Measurements from ENCODE around the gene SYT17.

Gene SYT17

DNA sequence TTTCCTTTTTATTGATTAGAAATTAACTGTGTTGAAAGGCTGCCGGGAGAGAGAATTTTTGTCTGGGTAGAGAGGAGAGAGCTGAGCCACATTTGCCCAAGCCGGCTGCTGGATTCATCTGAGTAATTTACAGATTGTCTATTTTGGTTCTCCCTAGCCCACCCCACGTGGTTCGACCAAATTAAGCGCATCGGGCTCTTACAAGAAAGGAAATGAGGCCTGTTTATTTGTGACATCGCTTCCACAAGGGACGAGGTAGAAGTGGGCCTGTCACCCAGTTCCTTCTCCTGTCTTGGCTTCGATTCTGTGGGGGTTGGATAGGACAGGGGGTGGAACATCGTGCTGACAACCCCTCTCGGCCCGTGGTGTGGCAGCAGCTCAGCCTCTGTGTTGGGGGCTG is 42.9 kb downstream of the SYT17 start:
- DNase-seq (ENCODE audit: low read depth in 2 of 2, low spot score in 1 of 2), result no peak

DNA sequence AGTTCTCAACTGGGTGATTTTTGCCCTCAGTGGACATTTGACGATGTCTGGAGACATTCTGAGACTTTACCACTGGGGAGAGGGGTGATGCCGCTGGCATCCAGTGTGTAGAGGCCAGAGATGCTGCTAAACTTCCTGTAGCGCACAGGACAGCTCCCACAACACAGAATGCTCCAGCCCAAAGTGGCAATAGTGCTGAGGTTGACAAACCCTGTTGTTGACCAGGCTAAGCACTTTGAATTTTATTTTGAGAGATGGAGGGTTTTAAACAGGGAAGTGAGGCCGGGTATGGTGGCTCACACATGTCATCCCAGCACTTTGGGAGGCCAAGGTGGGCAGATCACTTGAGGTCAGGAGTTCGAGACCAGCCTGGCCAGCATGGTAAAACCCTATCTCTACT is 44.0 kb downstream of the SYT17 start:
- DNase-seq (ENCODE audit: low read depth in 2 of 2, low spot score in 1 of 2), result no peak

DNA sequence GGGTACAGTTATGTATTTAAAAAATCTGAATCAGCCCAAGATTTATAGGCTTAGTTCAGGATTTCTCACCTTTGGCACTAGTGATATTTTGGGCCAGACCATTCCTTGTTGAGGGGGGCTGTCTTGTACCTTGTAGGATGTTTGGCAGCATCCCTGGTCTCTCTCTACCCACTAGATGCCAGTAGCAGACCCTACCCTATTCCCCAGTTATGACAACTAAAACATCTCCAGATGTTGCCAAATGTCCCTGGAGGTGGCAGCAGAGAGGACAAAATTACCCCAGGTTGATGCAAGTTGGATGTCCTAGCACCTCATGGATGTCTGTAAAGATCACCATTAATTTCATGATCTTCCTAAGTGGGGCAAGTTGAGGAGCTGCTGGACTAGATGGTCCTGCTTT is 45.8 kb downstream of the SYT17 start:
- DNase-seq (ENCODE audit: low read depth in 2 of 2, low spot score in 1 of 2), result no peak

DNA sequence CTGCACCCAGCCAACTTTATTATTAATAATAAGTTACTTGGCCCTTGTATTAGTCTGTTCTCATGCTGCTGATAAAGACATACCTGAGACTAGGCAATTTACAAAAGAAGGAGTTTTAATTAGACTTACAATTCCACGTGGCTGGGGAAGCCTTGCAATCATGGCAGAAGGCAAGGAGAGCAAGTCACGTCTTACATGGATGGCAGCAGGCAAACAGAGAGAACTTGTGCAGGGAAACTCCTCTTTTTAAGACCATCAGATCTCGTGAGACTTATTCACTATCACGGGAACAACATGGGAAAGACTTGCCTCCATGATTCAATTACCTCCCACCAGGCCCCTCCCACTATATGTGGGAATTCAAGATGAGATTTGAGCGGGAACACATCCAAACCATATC is 47.7 kb downstream of the SYT17 start:
- no peak for DNase-seq (ENCODE audit: low read depth in 2 of 2, low spot score in 1 of 2)

DNA sequence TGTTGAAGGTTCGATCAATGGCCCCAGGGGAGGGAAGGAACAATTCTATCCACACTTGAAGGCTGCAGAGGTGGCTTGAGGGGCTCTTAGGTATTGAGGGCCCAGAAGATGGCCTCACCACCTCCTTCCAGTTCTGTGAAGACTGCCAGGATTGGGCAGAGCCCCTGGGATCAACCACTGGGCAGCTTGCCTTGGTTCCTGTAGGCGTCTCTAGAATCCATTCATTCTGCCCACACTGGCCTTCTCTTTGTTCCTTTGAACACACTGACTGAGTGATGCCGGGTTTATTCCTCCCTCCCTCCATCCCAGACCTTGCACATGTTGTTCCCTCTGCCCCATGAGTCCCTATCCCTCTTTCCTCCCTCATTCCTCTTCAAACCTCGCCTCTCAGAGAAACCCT is 50.5 kb downstream of the SYT17 start:
- DNase-seq (ENCODE audit: low read depth in 2 of 2, low spot score in 1 of 2), result no peak

DNA sequence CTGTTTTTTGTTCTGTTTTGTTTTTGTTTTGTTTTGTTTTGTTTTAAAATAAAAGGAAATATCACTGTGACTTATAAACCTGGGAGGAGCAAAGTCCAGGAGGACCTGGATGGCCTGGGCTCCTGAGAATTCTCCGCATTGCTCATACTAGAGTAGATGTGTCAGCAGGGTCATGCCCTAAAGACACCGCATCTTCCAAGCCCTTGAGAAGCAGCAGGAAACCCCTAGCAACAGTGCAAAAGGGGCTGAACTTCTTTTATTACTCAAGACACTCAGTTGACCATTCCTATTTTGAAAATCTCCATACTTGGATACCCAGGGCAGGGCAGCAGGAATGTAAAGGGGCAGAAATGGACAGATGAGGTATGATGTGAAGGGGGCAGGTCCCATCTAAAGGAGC is 51.8 kb downstream of the SYT17 start:
- DNase-seq (ENCODE audit: low read depth in 2 of 2, low spot score in 1 of 2), result no peak

DNA sequence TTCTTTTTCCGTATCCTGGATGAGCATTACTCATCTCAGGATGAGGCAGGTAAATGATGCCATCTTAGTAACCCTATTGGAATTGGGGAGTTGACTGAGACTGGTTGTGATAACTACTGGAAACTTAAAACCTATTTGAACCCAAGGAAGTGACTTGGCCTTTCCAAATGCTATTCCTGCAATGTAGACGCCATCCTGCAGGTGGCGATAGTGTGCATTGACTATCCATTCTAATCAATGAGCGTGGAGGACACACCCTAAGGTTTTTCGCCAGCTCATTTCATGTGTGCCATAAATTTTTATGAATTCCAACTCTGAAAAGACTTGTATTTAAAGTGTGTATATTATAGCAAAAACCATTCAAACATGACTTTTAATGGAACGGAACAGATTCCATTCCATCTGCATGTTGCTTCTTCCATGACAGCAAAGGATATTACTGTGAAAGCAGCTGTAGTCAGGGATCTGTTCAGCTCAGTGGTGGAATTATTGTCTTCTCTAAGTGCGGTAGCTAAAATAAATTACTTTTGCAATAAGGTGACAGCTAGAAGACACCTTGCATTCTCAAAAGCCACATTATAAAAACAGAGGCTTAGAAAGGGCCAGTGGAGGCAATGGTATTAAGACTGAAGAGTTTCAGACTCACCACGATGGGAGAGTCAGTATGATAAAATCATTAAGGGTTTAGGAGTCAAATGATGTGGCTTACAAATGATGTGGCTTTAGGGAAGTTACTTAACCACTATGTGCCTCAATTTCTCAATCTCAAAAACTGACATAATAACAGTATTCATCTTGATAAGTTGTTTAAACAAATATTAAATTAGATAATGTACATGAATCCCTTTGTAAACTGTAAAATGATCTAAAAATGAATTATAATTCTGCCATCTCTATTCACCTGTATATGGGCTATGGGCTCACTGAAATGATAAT is 55.5 kb downstream of the SYT17 start:
- no peak for DNase-seq (ENCODE audit: low read depth in 2 of 2, low spot score in 1 of 2)

DNA sequence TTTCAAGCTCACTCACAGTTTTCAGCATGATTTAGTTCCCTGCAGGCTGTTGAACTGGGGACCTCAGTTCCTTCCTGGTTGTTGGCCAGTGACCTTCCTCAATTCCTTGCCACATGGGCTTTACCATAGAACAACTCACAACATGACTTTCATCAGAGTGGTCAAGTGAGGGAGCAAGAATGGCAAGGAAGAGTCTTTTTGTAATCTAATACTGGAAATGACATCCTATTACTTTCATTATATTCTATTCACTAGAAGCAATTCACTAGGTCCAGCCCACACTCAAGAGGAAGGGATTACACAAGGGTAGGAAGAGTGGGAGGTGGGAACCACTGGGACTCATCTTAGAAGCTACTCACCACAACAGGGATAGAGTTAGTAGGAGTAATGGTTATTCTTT is 57.6 kb downstream of the SYT17 start:
- DNase-seq (ENCODE audit: low read depth in 2 of 2, low spot score in 1 of 2), result no peak

DNA sequence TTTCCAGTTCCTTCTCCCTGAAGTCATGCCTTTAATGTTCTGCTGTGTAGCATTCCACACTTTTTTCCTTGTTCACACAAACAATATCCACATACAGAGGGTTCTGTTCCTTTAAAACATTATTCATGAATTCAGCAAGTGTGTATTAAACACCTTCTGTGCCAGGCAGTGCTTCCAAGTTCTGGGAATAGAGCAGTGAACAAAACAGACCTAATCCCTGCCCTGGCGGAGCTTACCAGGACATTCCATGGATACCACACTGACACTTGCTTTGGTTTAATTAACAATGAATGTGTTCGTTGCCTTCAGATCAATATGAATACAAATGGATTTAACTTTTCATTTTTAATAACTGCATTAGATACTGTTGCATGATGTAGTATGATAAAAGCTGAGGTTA is 59.6 kb downstream of the SYT17 start:
- DNase-seq (ENCODE audit: low read depth in 2 of 2, low spot score in 1 of 2), result no peak

DNA sequence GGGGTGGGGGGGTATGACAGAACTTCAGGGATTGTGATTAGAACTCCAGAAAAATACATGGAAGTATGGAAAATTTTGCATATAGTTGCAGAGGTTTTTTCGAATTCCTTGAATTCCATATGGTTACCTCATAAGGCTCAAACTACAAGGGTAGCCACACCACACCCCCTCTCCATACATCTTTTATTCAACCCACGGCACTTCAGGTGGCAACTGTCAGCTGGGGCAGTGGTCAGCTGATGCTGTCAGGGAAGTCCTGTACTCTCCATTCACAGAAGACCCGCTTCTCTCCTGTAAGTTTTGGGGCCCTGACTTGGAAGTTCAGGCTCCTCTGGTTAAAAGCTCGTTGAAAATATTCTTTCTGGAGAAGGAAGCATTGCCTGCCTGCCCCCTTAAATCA is 60.0 kb downstream of the SYT17 start:
- DNase-seq (ENCODE audit: low read depth in 2 of 2, low spot score in 1 of 2), result no peak

DNA sequence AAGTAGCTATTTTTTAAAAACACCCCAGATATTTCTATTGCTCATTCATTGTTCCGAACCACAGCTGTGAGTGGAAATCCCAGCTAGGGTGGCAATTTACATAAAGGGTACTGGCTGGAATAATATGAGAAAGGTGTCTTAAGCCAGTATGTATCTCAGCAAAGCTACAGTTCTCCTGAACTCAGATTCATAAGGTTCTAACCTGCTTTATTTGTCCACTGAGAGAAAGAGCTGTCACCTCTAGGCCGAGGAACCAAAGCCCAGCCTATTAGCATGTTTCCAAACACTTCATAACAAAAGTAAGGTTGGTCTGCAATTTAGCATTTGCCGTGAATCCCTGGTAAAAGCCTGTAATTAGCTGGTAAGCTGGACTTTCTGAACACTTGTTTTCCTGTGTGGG is 60.5 kb downstream of the SYT17 start:
- DNase-seq (ENCODE audit: low read depth in 2 of 2, low spot score in 1 of 2), result no peak

DNA sequence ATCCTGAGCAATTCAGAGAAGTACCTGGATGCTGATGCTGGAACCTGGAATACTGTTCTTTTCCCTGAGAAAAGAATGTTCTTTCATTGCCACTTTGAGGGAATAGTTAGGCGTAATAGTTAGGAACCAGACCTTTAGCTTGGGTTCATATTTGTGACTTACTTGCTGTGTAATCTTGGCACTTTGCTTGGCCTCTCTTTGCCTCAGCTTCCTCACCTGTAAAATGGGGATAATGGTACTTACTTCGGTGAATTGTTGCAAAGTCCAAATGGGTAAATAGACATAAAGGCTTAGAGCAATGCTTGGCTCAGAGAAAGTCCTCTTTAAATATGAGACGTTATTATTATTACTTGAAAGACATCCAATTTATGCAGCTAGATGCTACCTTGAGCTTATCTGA is 62.5 kb downstream of the SYT17 start:
- DNase-seq (ENCODE audit: low read depth in 2 of 2, low spot score in 1 of 2), result no peak

DNA sequence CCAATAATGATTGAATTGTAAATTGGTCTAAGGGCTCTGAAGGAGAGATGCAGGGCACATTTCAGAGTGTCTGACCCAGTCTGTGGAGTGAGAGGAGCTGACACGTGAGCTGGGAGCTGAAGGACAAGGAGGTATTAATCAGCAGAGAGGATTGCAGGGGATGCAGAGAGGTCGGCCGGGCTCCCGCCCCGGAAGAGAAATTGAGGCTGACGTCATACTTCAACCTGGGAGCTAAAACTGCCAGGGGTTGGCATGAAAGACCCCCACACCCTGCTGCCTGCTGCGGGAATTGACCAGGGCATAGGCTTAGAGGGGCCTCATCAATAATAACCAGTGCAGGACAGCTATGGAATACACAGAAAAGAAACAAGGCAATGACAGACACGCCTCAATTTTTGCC is 63.8 kb downstream of the SYT17 start:
- no peak for DNase-seq (ENCODE audit: low read depth in 2 of 2, low spot score in 1 of 2)

DNA sequence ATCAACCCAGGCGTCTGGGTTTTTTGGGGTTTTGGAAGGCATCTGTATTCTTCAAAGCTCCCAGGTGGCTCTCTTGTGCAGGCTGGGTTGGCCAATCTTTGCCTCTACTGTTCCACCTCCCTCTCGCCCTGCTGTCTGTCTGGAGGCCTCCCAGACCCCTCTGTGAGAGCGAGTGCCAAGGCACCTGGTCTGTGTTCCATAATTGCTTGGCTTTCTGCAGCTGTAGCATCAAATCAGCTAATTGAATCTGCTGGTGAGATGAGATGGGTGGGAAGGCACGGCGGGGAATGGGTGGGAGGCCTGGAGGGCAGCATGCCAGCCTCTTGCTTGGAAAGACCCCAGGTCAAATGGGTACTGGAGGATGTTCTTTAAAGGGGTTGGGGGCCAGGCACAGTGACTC is 64.9 kb downstream of the SYT17 start:
- no peak for DNase-seq (ENCODE audit: low read depth in 2 of 2, low spot score in 1 of 2)

DNA sequence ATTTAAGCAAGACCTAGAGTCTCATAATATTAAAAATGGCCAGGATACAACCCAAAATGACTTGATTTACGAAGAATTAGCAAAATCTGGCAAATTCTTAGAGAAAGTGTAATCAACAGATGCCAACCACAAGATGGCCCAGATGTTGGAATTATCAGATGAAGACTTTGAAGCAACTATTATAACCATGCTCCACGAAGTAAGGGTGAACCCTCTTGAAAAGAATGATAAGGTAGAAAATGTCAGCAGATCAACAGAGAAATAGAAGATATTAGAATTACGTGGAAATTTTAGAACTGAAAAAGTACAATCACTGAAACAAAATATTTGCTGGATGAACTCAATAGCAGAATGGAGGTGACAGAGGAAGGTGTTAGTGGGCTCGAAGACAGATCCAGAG is 67.4 kb downstream of the SYT17 start:
- no peak for DNase-seq (ENCODE audit: low read depth in 2 of 2, low spot score in 1 of 2)

DNA sequence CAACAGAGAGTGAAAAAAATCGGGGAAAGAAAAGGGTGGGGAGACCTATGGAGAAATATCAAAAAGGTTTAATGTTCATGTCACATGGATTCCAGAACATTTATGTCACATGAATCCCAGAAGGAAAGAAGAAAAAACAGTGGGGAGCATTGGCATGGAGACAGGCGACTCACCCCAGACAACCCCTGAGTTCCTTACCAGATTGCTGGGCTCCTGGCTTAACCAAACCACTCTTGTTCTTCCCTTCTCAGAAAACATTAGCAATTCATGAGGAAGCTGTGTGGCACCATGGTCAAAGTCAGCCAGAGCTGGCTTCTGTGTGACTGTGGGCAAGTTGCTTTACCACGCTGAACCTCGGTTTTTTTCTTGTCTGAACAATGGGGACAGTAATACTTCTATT is 67.8 kb downstream of the SYT17 start:
- no peak for DNase-seq (ENCODE audit: low read depth in 2 of 2, low spot score in 1 of 2)

DNA sequence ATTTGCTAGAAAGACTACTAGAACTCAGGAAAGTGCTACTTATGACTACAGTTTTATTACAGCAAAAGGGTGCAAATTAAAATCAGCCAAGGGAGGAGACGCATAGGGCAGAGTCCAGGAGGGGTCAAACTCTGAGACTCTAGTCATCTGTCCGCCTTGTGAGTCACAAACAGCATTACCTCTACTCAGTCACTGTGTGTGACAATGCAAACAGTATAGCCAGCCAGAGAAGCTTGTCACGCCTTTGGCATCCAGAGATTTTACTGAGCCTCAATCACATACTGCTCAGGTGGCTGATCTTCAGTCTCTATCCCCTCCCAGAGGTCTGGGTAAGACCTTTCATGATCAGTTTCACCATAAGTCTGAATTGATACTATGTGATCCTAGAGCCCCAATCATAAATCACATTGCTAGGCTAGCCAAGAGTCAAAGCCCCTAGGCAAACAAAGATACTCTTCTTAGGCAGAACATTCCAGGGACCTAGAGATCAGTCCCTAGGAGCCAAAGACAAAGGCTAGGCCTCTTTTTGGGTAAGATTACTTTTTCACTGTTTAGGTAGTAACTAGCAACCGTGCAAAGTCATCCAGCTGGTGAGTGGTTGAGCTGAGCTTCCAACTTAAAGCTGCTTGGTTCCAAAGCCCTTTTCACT is 68.6 kb downstream of the SYT17 start:
- no peak for DNase-seq (ENCODE audit: low read depth in 2 of 2, low spot score in 1 of 2)

DNA sequence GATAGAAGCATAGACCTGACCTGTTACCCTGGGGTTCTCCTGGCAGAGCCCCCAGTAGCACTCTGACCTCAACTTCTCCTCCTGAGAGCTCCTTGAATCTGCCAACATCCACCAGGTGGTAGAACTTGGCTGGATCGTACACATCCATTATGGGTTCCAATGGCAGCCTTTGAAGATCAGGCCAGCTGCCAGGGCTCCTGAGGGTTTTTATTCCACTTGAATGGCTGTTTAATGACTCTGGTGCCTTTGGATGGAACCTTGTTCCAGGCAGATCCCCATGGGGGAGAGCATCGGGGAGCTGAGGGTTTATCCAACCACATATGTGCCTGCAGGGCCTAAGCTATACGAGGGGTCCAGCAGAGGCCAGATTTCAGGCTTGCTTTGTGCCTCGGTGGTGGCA is 70.4 kb downstream of the SYT17 start:
- DNase-seq (ENCODE audit: low read depth in 2 of 2, low spot score in 1 of 2), result no peak

DNA sequence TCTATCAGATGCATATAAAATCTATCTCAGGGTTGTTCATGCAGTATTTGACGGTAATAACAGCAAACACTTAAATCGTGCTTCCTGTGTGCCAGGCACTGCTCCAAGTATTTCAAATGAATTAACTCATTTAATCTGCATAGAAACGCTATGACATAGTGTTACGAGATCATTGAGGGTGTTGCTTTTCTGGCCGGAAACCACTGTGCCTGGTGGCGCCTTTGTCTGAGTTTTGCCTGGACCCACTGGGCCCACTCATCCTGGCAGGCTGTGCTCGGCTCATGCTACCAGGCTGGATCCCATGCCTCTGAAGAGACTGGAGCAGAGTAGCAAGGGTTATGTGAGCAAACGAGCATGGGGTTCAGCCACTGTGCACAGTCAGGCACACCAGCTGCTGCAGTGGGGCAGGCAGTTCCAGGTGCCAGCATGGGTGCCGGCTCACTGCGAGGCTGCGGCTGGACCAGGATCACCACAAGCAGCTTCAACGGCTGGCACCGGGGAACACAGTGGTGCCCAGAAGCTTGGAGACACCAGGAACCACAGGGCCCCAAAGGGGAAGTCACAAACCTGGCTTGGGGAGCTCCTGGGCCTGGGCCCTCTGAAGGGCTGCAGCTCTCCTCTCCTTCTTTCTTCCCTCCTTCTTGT is 71.6 kb downstream of the SYT17 start:
- DNase-seq (ENCODE audit: low read depth in 2 of 2, low spot score in 1 of 2), result no peak

DNA sequence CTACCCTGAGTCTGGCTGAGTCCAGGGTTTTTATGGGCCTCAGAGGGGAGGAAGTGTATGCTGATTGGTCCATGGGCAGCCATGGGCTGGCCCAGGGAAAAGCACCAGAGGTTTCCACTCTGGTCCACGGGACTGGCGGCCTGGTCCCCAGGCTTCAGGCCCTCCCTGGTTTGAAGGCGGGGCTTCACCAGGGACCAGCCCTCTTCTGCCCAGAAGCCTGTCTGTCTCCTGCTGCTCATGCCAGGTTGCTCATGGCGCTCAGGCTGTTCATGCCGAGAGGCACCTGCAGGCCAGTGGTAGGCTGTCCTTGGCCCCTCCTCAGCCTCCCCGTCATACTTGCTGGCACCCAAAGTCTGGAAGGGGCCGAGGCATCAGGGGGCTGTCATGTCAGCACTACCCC is 72.5 kb downstream of the SYT17 start:
- DNase-seq (ENCODE audit: low read depth in 2 of 2, low spot score in 1 of 2), result no peak

DNA sequence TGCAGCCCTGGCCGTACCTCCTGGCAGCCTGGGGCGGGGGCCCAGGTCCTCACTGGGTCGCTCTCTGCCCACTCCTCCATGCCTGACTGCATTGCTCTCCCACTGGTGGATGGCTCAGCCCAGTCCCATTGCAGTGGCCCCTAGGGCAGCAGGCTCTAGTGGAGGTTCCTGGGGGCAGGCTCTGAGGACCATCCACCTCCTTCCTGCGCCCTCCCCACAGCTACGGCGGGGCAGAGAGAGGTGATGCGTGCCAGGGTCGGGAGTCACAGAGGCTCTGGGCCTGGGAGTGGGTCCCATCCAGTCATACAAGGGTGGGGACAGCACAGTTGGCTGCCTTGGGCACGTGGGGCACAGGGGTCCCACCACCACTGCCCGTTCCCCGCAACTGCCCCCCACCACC is 73.5 kb downstream of the SYT17 start:
- DNase-seq (ENCODE audit: low read depth in 2 of 2, low spot score in 1 of 2), result no peak

DNA sequence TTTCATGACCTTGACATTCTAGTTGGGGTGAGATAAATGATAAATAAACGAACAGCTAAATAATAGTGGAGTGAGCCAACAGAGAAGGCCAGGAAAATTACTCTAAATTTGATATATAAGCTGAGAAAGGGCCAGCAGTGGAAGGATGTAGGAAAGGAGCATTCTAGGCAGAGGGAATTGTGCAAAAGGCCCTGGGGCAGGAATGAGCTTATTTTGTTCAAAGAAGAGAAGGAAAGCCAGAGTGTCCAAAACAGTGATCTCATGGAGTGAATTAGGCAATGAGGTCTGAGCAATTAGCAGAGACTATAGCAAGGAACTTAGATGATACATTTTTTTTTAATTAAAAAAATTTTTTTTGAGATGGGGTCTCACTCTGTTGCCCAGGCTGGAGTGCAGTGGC is 74.1 kb downstream of the SYT17 start:
- no peak for DNase-seq (ENCODE audit: low read depth in 2 of 2, low spot score in 1 of 2)

Data from stimulated activated CD8-positive, alpha-beta memory T cell treated with anti-CD3 and anti-CD28 coated beads, Interleukin-4, amount 100 ng/mL, for 1 hour (primary cell).